Kidney (tissue), 14 donors: Measurements from ENCODE around the gene YBX2. TPM values are rescaled to one million over a fixed set of nuclear protein-coding genes. Genes with fewer than 3 reads are reported as not detected.

Experiments used
- DNase-seq, 5 donors: peaks; one replicate each; pipeline ENCODE4 v3.0.0-alpha.2; 2013 to 2020
- FAIRE-seq: peaks from 2 replicates; lab custom pipeline; 2012; peaks lifted over from hg19 to GRCh38; lab: Jason Lieb, UNC
- H3K27ac ChIP-seq, 2 donors: one replicate each; pipeline ENCODE4 v1.7.0; 2013; ENCODE audit warnings: low read depth in 2 of 2, low read length in 2 of 2, inconsistent platforms in 1 of 2
- H3K27me3 ChIP-seq: one replicate; pipeline ENCODE4 v1.7.1; 2013; ENCODE audit warnings: low read length, inconsistent platforms; ENCODE audit not compliant: control insufficient read depth, insufficient read depth
- H3K36me3 ChIP-seq, 3 donors: one replicate each; pipeline versions ENCODE4 v1.7.0 to v1.7.1; 2013; ENCODE audit warnings: low read length in 3 of 3, control low read depth in 1 of 3, inconsistent platforms in 1 of 3; ENCODE audit not compliant: insufficient read depth in 3 of 3, control insufficient read depth in 2 of 3
- H3K4me1 ChIP-seq, 3 donors: one replicate each; pipeline versions ENCODE4 v1.7.0 to v1.7.1; 2013; ENCODE audit warnings: low read length in 3 of 3, inconsistent platforms in 1 of 3, low read depth in 1 of 3; ENCODE audit not compliant: control insufficient read depth in 2 of 3, insufficient read depth in 2 of 3
- H3K4me3 ChIP-seq, 3 donors: one replicate each; pipeline versions ENCODE4 v1.7.0 to v1.8.1; 2013; ENCODE audit warnings: low read length in 3 of 3, control low read depth in 1 of 3, inconsistent platforms in 1 of 3
- H3K9ac ChIP-seq, 3 donors: one replicate each; pipeline versions ENCODE4 v1.7.0 to v1.7.1; 2013; ENCODE audit warnings: low read length in 3 of 3, control low read depth in 1 of 3, inconsistent platforms in 1 of 3
- H3K9me3 ChIP-seq, 3 donors: one replicate each; pipeline versions ENCODE4 v1.7.0 to v1.7.1; 2013; ENCODE audit warnings: low read length in 3 of 3, control low read depth in 1 of 3, inconsistent platforms in 1 of 3; ENCODE audit not compliant: control insufficient read depth in 2 of 3, insufficient read depth in 1 of 3
- intact Hi-C: fragments of 100-400 bp; cut with DNase I; formaldehyde crosslinking; loops from one replicate; pipeline ENCODE4 v1.11.1; 2022
- polyA plus RNA-seq: library from polyadenylated mRNA; stranded (reverse); fragments of 350-450 nt; fragmentation: Illumina TruSeq; extraction: RNeasy Lipid Tissue Mini Kit (QIAGEN cat#74804); gene quantifications from one replicate; pipeline ENCODE4 v1.2.3, GENCODE V29; 2014; ENCODE audit warnings: low read depth, low replicate concordance; ENCODE audit not compliant: insufficient read depth
- total RNA-seq: library from RNA; stranded (reverse); fragmentation: NEBNext Ultra II Directional; extraction: Animal tissue kit (Norgen Biotek cat#: 25700); gene quantifications from one replicate; pipeline ENCODE4 v1.2.1, GENCODE V29; 2021
- TF ChIP-seq, protein P1 (sequence below): IDR thresholded peaks from 3 replicates; pipeline ENCODE4 v1.5.1; 2012; ENCODE audit warnings: mild to moderate bottlenecking, moderate library complexity, borderline replicate concordance; ENCODE audit not compliant: insufficient read depth; ENCODE audit errors: extremely low read depth
- donor health status: control.
- donor health status: control.
- donor health status: control.
- donor health status: control.
- donor health status: control.
- donor health status: DM: yes; HTN: yes; CAD: no.
- donor health status: Normal renal cell carcinoma (clear cell type).

The YBX2 gene
- total and polyA plus RNA-seq, 2 donors from 2014 or later, result 1.3 to 3.3 TPM

DNA sequence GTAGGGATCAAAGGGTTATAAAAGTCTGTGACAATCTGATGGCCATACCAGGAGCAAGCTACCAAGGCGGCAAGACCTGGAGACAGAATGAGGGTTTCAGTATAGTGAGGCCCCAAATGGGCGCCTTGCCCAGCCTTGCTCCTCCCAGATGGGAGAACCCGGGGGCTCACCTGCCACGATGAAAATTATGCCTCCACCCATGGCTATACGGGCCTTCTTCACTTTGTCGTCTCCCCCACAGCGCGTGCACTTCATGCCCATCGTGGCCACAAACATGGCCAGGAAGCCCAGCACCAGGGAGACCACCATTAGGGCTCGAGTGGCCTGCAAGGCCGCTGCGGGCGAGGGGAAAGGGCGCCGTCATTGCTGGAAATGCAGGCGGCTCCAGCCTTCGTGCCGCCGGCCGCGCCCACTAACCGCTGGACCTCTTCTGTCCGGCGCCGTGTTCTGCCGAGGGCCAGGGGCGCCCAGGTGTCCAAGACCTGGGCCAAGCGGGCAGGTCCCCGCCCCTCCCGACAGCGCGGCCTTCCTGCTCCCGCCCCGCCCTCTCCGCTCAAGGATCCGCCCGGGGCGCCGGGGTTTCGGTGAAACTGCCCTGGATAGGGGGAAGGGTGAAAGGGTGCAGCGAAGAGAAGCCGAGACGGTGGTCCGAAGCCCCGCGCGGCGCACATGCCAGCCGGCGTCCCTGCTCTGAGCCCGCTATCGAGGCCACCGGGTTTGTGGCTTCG, 33.6 kb downstream of the YBX2 start:
- DNase-seq, result peak; percentile 60 to 94 (median 77)
- H3K4me3 ChIP-seq, result peak overlapping the region; percentile 33 to 74 (median 53)
- peaks cover 0 to 8% (median 7%) of the 10 kb centered on the region in 3 donors for H3K36me3 ChIP-seq
- no peak for FAIRE-seq
- intact Hi-C loops, result no loop called here
- TF ChIP-seq, protein P1, sequence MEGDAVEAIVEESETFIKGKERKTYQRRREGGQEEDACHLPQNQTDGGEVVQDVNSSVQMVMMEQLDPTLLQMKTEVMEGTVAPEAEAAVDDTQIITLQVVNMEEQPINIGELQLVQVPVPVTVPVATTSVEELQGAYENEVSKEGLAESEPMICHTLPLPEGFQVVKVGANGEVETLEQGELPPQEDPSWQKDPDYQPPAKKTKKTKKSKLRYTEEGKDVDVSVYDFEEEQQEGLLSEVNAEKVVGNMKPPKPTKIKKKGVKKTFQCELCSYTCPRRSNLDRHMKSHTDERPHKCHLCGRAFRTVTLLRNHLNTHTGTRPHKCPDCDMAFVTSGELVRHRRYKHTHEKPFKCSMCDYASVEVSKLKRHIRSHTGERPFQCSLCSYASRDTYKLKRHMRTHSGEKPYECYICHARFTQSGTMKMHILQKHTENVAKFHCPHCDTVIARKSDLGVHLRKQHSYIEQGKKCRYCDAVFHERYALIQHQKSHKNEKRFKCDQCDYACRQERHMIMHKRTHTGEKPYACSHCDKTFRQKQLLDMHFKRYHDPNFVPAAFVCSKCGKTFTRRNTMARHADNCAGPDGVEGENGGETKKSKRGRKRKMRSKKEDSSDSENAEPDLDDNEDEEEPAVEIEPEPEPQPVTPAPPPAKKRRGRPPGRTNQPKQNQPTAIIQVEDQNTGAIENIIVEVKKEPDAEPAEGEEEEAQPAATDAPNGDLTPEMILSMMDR, result no peak
- peak overlapping the region; percentile 89 for H3K27ac ChIP-seq
- H3K9ac ChIP-seq, result peak overlapping the region in 2 of 3 donors; percentile 41 to 91
- no peaks in the 10 kb centered on the region for H3K27me3 ChIP-seq
- no peaks in the 10 kb centered on the region for H3K9me3 ChIP-seq
- H3K4me1 ChIP-seq, result peaks cover 0 to 21% (median 3%) of the 10 kb centered on the region in 3 donors

- intact Hi-C loops, result no loop called here
- Histone ChIP-seq H3K4me3 (peak overlapping the region in 2 of 3 donors; percentile 53 to 74), H3K9ac (peak overlapping the region in 1 of 3 donors; percentile 91), H3K9me3 (no peaks in the 10 kb centered on the region), H3K27me3 (no peaks in the 10 kb centered on the region), H3K36me3 (peaks cover 0 to 8% (median 7%) of the 10 kb centered on the region in 3 donors), H3K4me1 (peaks cover 0 to 21% (median 3%) of the 10 kb centered on the region in 3 donors), H3K27ac (peak overlapping the region; percentile 72 to 89)
- no peak for DNase-seq
- TF ChIP-seq, protein P1, result no peak
- FAIRE-seq, result no peak
Measured at GRCh38 chr17:7260151-7260550, 34.3 kb downstream of the YBX2 start.

DNA sequence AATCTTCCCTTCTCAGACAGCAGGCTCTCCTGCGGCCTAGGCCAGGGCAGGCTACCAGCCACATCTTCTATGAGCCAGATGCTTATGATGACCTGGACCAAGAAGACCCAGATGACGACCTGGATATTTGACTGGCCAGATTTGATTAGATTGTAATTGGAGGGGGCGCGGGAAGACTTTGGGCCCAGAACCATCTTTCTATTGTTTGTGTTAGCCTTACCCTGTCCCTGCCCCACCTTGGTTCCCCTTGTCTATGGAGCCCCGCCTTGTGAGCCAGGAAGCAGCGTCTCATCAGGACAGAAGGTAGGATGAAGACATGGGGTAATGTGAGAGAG, 34.9 kb downstream of the YBX2 start:
- H3K27ac ChIP-seq, result peak overlapping the region; percentile 51 to 76
- H3K9ac ChIP-seq, result no peak overlapping the region
- H3K4me1 ChIP-seq, result peaks cover 0 to 21% (median 3%) of the 10 kb centered on the region in 3 donors
- H3K9me3 ChIP-seq, result no peaks in the 10 kb centered on the region
- intact Hi-C loops, result no loop called here
- H3K36me3 ChIP-seq, result peaks cover 0 to 13% (median 7%) of the 10 kb centered on the region in 3 donors
- TF ChIP-seq, protein P1, result no peak
- no peaks in the 10 kb centered on the region for H3K27me3 ChIP-seq
- FAIRE-seq, result no peak
- H3K4me3 ChIP-seq, result peak overlapping the region in 1 of 3 donors; percentile 26
- DNase-seq, result no peak
